RKO (cell line): ENCODE results near the gene FOXF2.
A peak's percentile ranks its signal among the peaks of the same experiment; 100 is the strongest.

ENCODE experiments used
- DNase-seq: peaks from one replicate; pipeline ENCODE4 v3.0.0-alpha.2; 2016; ENCODE audit warnings: low spot score

The FOXF2 gene

DNA sequence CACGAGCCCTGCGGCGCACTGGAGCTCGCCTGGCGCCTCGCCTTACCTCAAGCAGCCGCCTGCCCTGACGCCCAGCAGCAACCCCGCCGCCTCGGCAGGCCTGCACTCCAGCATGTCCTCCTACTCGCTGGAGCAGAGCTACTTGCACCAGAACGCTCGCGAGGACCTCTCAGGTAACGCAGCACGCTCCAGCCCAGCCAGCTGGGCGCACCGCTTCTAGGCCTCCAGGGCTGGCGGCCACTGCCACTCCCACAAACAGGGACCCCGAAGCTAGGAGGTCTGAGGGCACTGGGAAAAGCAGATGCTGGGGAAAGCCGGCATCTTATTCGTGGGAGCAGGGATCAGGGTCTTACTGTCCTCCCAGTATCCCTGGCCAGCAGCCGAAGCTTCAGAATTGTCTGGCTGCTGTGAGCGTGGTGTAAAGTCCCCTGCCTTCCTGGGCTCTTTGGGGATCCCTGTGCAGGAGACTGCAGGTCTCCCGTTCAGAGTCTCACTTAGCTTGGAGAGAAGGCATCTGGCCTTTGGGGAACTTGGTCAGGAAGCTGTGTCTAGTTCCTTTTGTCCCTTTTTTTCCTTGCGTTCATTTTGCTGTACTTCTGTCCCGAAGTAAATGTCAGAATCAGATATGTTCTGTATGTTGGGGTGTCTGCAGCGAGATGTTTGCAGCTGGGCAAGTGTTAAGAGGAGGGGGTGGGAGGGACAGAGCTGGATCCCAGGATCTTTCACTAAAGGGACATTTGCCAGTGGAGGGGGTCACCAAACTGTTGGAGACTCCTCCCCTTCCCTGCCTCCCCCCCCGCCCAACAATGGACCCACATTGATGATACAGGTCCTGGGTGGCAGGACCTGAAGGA is 1.8 kb downstream of the FOXF2 start:
- DNase-seq: no peak

DNA sequence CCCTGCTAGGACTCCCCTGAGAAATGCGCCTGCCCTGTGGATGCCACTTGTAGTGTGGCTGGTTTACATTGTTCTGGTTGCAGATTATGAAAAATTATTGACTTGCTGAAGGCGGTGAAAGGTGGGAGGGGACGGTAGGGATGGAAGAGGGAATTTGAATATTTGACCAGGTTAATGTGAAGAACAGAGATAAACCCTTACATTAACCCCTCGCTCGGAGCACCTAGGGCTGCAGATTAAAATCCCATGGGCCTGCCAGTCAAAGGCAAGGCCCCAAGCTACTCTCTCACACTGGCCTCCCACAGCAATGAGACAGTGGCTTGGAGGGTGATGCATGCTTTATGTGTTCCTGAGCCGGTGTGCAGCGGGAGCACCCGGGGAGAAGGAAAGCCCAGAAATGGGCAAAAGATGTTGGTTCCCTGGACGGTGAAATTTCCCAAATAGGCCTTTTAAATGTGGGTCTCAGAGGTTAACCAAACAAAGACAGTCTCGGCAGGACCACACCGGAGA is 2.5 kb downstream of the FOXF2 start:
- no peak for DNase-seq

GRCh38 chr6:1392813-1393640 is 3.7 kb downstream of the FOXF2 start:
- no peak for DNase-seq

GRCh38 chr6:1393641-1394283 is 4.4 kb downstream of the FOXF2 start:
- no peak for DNase-seq

DNA sequence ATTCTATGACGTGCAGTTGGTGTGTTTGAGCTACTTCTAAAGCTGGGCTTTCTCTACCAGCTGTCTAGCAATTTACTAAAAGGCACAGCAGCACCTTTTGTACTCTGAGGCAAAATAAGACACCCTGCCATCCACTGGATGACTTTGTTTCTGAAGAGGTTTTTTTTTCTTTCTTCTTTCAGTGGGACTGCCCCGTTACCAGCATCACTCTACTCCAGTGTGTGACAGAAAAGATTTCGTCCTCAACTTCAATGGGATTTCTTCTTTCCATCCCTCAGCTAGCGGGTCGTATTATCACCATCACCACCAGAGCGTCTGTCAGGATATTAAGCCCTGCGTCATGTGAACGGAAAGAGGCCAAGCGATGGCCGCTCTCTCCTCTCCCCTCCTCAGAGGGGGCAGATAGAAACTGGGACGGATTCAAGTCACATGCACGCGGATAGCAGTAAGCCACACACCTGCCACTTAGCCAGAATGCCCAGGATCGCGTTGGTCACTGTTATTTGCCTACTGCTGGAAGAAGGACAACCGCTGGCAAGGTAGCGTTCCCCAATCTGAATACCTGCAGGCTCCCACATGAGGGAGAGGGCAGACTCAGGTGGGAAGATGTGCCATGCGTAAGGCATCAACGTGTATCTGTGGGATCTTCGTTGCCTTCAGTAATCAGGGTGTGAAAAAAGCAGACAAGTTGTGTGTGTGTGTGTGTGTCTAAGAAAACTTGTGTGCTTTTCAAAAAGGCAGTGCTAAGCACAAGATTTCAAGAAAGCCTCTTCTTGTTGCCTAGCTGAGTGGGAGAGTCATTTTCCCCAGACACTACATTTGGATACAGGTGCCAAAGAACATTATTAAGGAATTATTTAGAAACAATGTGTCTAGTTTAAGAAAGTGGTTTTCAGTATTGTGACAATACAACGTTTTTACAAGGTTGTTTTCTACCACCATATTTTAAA is 5.4 kb downstream of the FOXF2 start:
- no peak for DNase-seq

- no peak for DNase-seq
Observed at GRCh38 chr6:1395506-1395905, 6.1 kb downstream of the FOXF2 start.

GRCh38 chr6:1395941-1396908 is 6.8 kb downstream of the FOXF2 start:
- DNase-seq: no peak

- DNase-seq: peak; percentile 68
Observed at GRCh38 chr6:1396952-1397868, 7.8 kb downstream of the FOXF2 start.

- DNase-seq: no peak
Observed at GRCh38 chr6:1399085-1399780, 9.9 kb downstream of the FOXF2 start.

- no peak for DNase-seq
Observed at GRCh38 chr6:1400126-1400850, 10.9 kb downstream of the FOXF2 start.

GRCh38 chr6:1402369-1402768 is 13.0 kb downstream of the FOXF2 start:
- DNase-seq: no peak

GRCh38 chr6:1402868-1403267 is 13.5 kb downstream of the FOXF2 start:
- no peak for DNase-seq

GRCh38 chr6:1403851-1404712 is 14.7 kb downstream of the FOXF2 start:
- DNase-seq: no peak

- DNase-seq: no peak
Observed at GRCh38 chr6:1404713-1405098, 15.3 kb downstream of the FOXF2 start.

GRCh38 chr6:1405221-1405620 is 15.8 kb downstream of the FOXF2 start:
- DNase-seq: no peak

DNA sequence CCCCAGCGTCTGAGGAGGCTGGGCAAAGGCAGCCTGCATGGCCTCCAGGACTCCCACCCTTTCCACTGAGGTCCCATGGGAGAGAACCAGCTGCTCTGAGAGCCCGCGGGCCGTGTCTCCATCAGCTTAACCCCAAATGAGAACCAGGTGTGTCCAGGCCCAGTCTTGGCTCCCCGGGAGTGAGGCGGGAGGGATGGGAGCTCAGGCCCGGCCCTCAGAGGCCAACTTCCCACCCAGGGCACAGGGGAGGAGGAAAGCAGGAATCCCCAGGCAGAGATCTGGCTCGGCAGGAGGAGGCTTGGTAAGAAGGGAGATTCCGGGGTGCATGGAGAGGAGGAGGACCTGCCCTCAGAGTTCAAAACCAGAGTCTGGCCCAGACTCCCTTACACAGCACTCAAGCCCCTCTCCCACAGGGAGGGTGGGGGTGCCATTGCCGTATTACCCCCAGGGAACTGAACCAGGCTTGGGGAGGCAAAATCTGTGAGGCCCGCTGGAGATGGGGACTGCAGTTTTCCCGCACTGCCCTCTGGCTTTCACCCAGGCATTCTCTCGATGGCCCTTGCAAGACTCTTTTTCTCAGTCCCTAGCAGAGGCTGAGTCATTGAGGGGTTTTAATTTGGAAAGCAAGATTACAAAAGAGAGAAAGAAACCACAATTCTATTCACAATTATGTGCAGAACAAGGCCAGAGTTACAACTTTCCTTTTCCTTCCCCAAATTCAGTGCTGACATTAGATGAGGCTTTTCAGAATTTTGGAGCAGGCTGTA is 17.1 kb downstream of the FOXF2 start:
- no peak for DNase-seq
